ENCODE data around the gene OR51E1. TPM values are rescaled to one million over a fixed set of nuclear protein-coding genes. Genes with fewer than 3 reads are reported as not detected.

The OR51E1 gene
- polyA plus RNA-seq, 3 donors: not detected

DNA sequence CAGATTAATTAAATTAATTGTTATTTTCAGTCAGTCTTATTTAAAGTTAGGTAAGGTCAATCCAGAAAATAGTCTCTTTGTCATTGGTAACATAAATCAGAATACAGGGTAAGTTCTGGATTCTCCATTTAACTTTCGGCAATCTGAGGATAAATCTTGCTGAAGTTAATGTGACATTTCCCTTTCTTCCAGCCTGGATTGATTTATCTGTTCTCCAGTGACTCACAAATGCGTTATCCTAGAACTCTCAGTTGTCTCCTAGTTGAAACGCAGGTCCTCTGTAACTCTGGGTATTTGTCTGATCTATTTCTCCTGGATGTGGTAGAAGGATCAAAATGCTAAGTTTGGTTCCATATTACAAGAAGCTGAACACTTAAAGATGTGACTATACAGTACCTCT is 21.0 kb downstream of the OR51E1 start:
- H3K4me1 ChIP-seq (ENCODE audit: control insufficient read depth in 1 of 2, insufficient read depth in 2 of 2, low read length in 2 of 2): no peaks in the 10 kb centered on the region
- H3K4me3 ChIP-seq (replicated peaks in 1 of 3; ENCODE audit: low read depth in 2 of 3, low read length in 3 of 3): no peak overlapping the region
- H3K27ac ChIP-seq (ENCODE audit: low read depth in 1 of 2, low read length in 2 of 2): no peak overlapping the region
- no peak overlapping the region for H3K9ac ChIP-seq (ENCODE audit: insufficient read depth, low read length, poor library complexity, severe bottlenecking)
- Mint-ChIP-seq H3K27ac (no peak overlapping the region), H3K9me3 (peaks cover 0 to 2% (median 0%) of the 10 kb centered on the region in 7 donors), H3K4me3 (no peak overlapping the region), H3K4me1 (no peaks in the 10 kb centered on the region), H3K27me3 (ENCODE audit: low read depth in 3 of 3) (peaks cover 0 to 18% (median 5%) of the 10 kb centered on the region in 3 donors), H3K36me3 (no peaks in the 10 kb centered on the region)
- intact Hi-C loops (cut with micrococcal nuclease): no loop called here
- no peak overlapping the region for H2AFZ ChIP-seq (ENCODE audit: insufficient read depth, low read depth, low read length, poor library complexity, severe bottlenecking)
- no peak for TF ChIP-seq CTCF (IDR thresholded peaks at IDR 0.05)
- no peaks in the 10 kb centered on the region for H3K36me3 ChIP-seq (replicated peaks in 1 of 2; ENCODE audit: control insufficient read depth in 1 of 2, insufficient read depth in 2 of 2, low read length in 2 of 2)
- H3K9me3 ChIP-seq (replicated peaks in 1 of 2; ENCODE audit: control insufficient read depth in 1 of 2, insufficient read depth in 1 of 2, low read length in 2 of 2): no peaks in the 10 kb centered on the region
- no peak overlapping the region for H3K4me2 ChIP-seq (replicated peaks; ENCODE audit: extremely low read depth, low read length, poor library complexity, severe bottlenecking)
- 50% methylated on average over 1 of the region's 3 CpGs for WGBS (ENCODE audit: insufficient coverage)
- H3K27me3 ChIP-seq (ENCODE audit: control insufficient read depth in 2 of 2, insufficient read depth in 2 of 2, low read length in 2 of 2): no peaks in the 10 kb centered on the region
- DNase-seq: no peak
- H4K20me1 ChIP-seq (ENCODE audit: insufficient read depth, low read length): no peaks in the 10 kb centered on the region
- H3K79me2 ChIP-seq (ENCODE audit: insufficient read depth, low read length): no peaks in the 10 kb centered on the region

DNA sequence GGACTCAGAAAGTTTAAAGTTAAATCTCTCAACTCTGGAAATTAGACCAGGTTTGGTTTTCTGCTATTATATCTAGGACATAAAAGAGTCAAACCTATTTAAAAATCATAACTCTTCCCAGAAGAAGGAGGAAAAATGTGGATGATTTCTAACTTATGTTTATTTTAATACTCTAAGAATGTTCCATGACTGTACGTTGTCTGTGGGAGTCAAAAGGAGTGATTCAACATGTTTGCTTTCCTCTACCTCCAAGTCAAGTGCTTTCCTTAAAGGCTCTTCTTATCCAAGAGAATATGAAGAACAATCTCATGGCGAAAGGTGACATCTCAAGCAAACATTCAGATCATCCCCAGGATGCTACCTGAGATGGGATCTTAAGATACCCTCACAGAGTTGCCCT is 21.6 kb downstream of the OR51E1 start:
- no peak overlapping the region for H3K27ac Mint-ChIP-seq
- H4K20me1 ChIP-seq (ENCODE audit: insufficient read depth, low read length): no peaks in the 10 kb centered on the region
- H3K4me2 ChIP-seq (replicated peaks; ENCODE audit: extremely low read depth, low read length, poor library complexity, severe bottlenecking): no peak overlapping the region
- H3K9me3 ChIP-seq (replicated peaks in 1 of 2; ENCODE audit: control insufficient read depth in 1 of 2, insufficient read depth in 1 of 2, low read length in 2 of 2): no peaks in the 10 kb centered on the region
- no peak overlapping the region for H3K9ac ChIP-seq (ENCODE audit: insufficient read depth, low read length, poor library complexity, severe bottlenecking)
- H3K4me3 ChIP-seq (replicated peaks in 1 of 3; ENCODE audit: low read depth in 2 of 3, low read length in 3 of 3): no peak overlapping the region
- no CpG with 5 or more reads among the region's 2 CpGs for WGBS (ENCODE audit: insufficient coverage)
- no peak overlapping the region for H3K27ac ChIP-seq (ENCODE audit: low read depth in 1 of 2, low read length in 2 of 2)
- no peak overlapping the region for H2AFZ ChIP-seq (ENCODE audit: insufficient read depth, low read depth, low read length, poor library complexity, severe bottlenecking)
- no peaks in the 10 kb centered on the region for H3K36me3 Mint-ChIP-seq
- no peaks in the 10 kb centered on the region for H3K27me3 ChIP-seq (ENCODE audit: control insufficient read depth in 2 of 2, insufficient read depth in 2 of 2, low read length in 2 of 2)
- no peak for TF ChIP-seq CTCF (IDR thresholded peaks at IDR 0.05)
- no peaks in the 10 kb centered on the region for H3K79me2 ChIP-seq (ENCODE audit: insufficient read depth, low read length)
- peaks cover 0 to 16% (median 5%) of the 10 kb centered on the region in 3 donors for H3K27me3 Mint-ChIP-seq (ENCODE audit: low read depth in 3 of 3)
- DNase-seq: no peak
- intact Hi-C loops (cut with micrococcal nuclease): no loop called here
- no peaks in the 10 kb centered on the region for H3K4me1 ChIP-seq (ENCODE audit: control insufficient read depth in 1 of 2, insufficient read depth in 2 of 2, low read length in 2 of 2)
- no peaks in the 10 kb centered on the region for H3K4me1 Mint-ChIP-seq
- no peaks in the 10 kb centered on the region for H3K36me3 ChIP-seq (replicated peaks in 1 of 2; ENCODE audit: control insufficient read depth in 1 of 2, insufficient read depth in 2 of 2, low read length in 2 of 2)
- H3K4me3 Mint-ChIP-seq: no peak overlapping the region
- peaks cover 0 to 2% (median 0%) of the 10 kb centered on the region in 7 donors for H3K9me3 Mint-ChIP-seq

Measured in CD14-positive monocyte (primary cell).